HepG2 (cell line): Measurements from ENCODE around the gene WDR27. TPM values are rescaled to one million over a fixed set of nuclear protein-coding genes. Genes with fewer than 3 reads are reported as not detected.

Source experiments
- ATAC-seq: fragments of 200-7000 bp; cut with Tn5 transposase; 3 replicates; pipeline ENCODE4 v1.9.1; 2020; ENCODE audit warnings: mild to moderate bottlenecking, moderate library complexity
- BruUV-seq: library from RNA; stranded (reverse); fragments of 400-500 nt; replicated peaks from 2 replicates; lab custom pipeline; 2021; lab: Mats Ljungman, UMichigan
- CTCF ChIA-PET: fragments of 300-600 bp; formaldehyde crosslinking; extraction: SDS; loops from one replicate; lab custom pipeline; 2021; ENCODE audit warnings: low total read pairs, inconsistent platforms, low intra/inter-chr PET ratio; lab: Yijun Ruan, JAX
- POLR2A ChIA-PET: fragments of 350-600 bp; sonication (Branson Sonifier 250); formaldehyde crosslinking; loops from one replicate; lab custom pipeline; 2020; ENCODE audit warnings: antibody characterized with exemption, inconsistent platforms; lab: Yijun Ruan, JAX
- DNase-seq: peaks from one replicate; pipeline ENCODE4 v3.0.0-alpha.2; 2015; ENCODE audit warnings: low spot score
- FAIRE-seq: peaks from 3 replicates; lab custom pipeline; 2011; peaks lifted over from hg19 to GRCh38; lab: Jason Lieb, UNC
- H2AFZ ChIP-seq: one replicate; pipeline ENCODE4 v1.6.1; 2011; ENCODE audit warnings: low read length, inconsistent platforms
- H3K27ac ChIP-seq: fragments of 300-600 bp; 3 replicates; pipeline ENCODE4 v1.8.0; 2011; ENCODE audit warnings: mixed run types, mild to moderate bottlenecking, mixed read lengths, low read length, inconsistent platforms; ENCODE audit not compliant: insufficient read depth; ENCODE audit errors: extremely low read length
- H3K27me3 ChIP-seq, 2 experiments: fragments of 200-600 bp in 1 of 2; 2 replicates in 1 of 2; 3 replicates in 1 of 2; pipeline versions ENCODE4 v1.6.0 to v1.8.0; 2011; ENCODE audit warnings: low read length in 2 of 2, mild to moderate bottlenecking in 2 of 2, moderate library complexity in 2 of 2, inconsistent platforms in 1 of 2; ENCODE audit not compliant: insufficient read depth in 2 of 2, control insufficient read depth in 1 of 2
- H3K36me3 ChIP-seq, 2 experiments: fragments of 200-600 bp in 1 of 2; replicated peaks in 1 of 2; 2 replicates in 1 of 2; 3 replicates in 1 of 2; pipeline versions ENCODE4 v1.5.1 to v1.8.0; 2011; ENCODE audit warnings: low read length in 2 of 2, inconsistent platforms in 1 of 2; ENCODE audit not compliant: insufficient read depth in 2 of 2, control insufficient read depth in 1 of 2
- H3K4me1 ChIP-seq: 2 replicates; pipeline ENCODE4 v1.5.1; 2012; ENCODE audit warnings: low read length, inconsistent platforms; ENCODE audit not compliant: insufficient read depth
- H3K4me2 ChIP-seq: 2 replicates; pipeline ENCODE4 v1.6.0; 2011; ENCODE audit warnings: low read depth, low read length, inconsistent platforms
- H3K4me3 ChIP-seq, 3 experiments: fragments of 200-600 bp in 1 of 3; sonication (generic), shearing (Covaris generic) in 1 of 3; replicated peaks in 1 of 3; 2 replicates each; pipeline ENCODE4 v1.5.1; 2011 to 2016; ENCODE audit warnings: low read length in 3 of 3, inconsistent platforms in 2 of 3, low read depth in 2 of 3, mild to moderate bottlenecking in 2 of 3, control low read depth in 1 of 3, mixed read lengths in 1 of 3; ENCODE audit not compliant: insufficient read depth in 1 of 3
- H3K79me2 ChIP-seq: one replicate; pipeline ENCODE4 v1.6.1; 2011; ENCODE audit warnings: low read length, inconsistent platforms; ENCODE audit not compliant: insufficient read depth
- H3K9ac ChIP-seq: 2 replicates; pipeline ENCODE4 v1.6.0; 2011; ENCODE audit warnings: mild to moderate bottlenecking, low read depth, low read length, inconsistent platforms; ENCODE audit not compliant: insufficient read depth
- H3K9me3 ChIP-seq: 2 replicates; pipeline ENCODE4 v1.5.1; 2012; ENCODE audit warnings: mild to moderate bottlenecking, low read length
- H4K20me1 ChIP-seq: 2 replicates; pipeline ENCODE4 v1.6.0; 2011; ENCODE audit warnings: inconsistent platforms, mild to moderate bottlenecking, low read length, moderate library complexity; ENCODE audit not compliant: insufficient read depth
- NRL ChIP-seq: sonication (generic); formaldehyde crosslinking; IDR thresholded peaks from 2 replicates; pipeline ENCODE4 v1.5.0; 2020; ENCODE audit warnings: missing genetic modification reagents, mild to moderate bottlenecking, moderate library complexity, borderline replicate concordance
- SIN3A ChIP-seq: IDR thresholded peaks from 2 replicates; pipeline ENCODE4 v1.6.1; 2011; ENCODE audit warnings: low read depth, mild to moderate bottlenecking, control low read depth, low read length, borderline replicate concordance
- ZC3H4 ChIP-seq: sonication (generic); formaldehyde crosslinking; IDR thresholded peaks from 2 replicates; pipeline ENCODE4 v1.4.0; 2020; ENCODE audit warnings: missing genetic modification reagents, borderline replicate concordance
- ZNF205 ChIP-seq: IDR thresholded peaks from 2 replicates; pipeline ENCODE4 v1.6.1; 2018; ENCODE audit warnings: missing biosample characterization, missing genetic modification reagents
- ZNF574 ChIP-seq: sonication (generic); formaldehyde crosslinking; IDR thresholded peaks from 2 replicates; pipeline ENCODE4 v1.4.0; 2020; ENCODE audit warnings: missing genetic modification reagents
- WGBS: methylation state at CpG from one replicate; pipeline ENCODE4 v1.1.6; 2017; ENCODE audit warnings: low lambda C conversion rate; 5-methylcytosine and 5-hydroxymethylcytosine counted together
- in situ Hi-C: cut with HindIII; loops from 2 replicates; pipeline ENCODE4 v1.10.0; 2017; ENCODE audit warnings: low pct_unique_long_range_greater_than_20kb; ENCODE audit not compliant: extremely low pct_ligation_motif_present
- intact Hi-C: fragments of 100-400 bp; cut with micrococcal nuclease; formaldehyde crosslinking; loops from one replicate; pipeline ENCODE4 v1.10.0; 2022; ENCODE audit not compliant: unreplicated experiment
- polyA plus RNA-seq, 8 experiments: library from polyadenylated mRNA; depleted of rRNA in 3 of 8; stranded (reverse) in 7 of 8; unstranded in 1 of 8; fragments of >200 nt; fragmentation: Illumina TruSeq in 4 of 8; extraction: Trizol in 4 of 8; gene quantifications; 2 replicates each; pipeline versions ENCODE4 v1.2.1 to v1.2.3, GENCODE V29; 2011 to 2016; ENCODE audit warnings: low read depth in 4 of 8, missing spikeins in 1 of 8, mixed read lengths in 1 of 8; ENCODE audit not compliant: insufficient read depth in 1 of 8
- total RNA-seq, 5 experiments: library from RNA; depleted of rRNA; stranded (reverse); fragments of >200 nt; fragmentation: Illumina TruSeq; extraction: Trizol; gene quantifications; 2 replicates each; pipeline ENCODE4 v1.2.3, GENCODE V29; 2016; ENCODE audit warnings: low read depth in 1 of 5
- TF ChIP-seq, protein P1 (sequence below): sonication (generic); formaldehyde crosslinking; IDR thresholded peaks from 2 replicates; pipeline ENCODE4 v1.4.0; 2020; ENCODE audit warnings: missing genetic modification reagents
- TF ChIP-seq, protein P2 (sequence below): sonication (generic); formaldehyde crosslinking; IDR thresholded peaks from 2 replicates; pipeline ENCODE4 v1.4.0; 2020; ENCODE audit warnings: missing genetic modification reagents, borderline replicate concordance

WDR27 gene
- total and polyA plus RNA-seq, 2 of the 13 experiments (the other 11 are each of a cell fraction or from before 2014, with no cell fraction given), result 34.1 to 80.3 TPM

DNA sequence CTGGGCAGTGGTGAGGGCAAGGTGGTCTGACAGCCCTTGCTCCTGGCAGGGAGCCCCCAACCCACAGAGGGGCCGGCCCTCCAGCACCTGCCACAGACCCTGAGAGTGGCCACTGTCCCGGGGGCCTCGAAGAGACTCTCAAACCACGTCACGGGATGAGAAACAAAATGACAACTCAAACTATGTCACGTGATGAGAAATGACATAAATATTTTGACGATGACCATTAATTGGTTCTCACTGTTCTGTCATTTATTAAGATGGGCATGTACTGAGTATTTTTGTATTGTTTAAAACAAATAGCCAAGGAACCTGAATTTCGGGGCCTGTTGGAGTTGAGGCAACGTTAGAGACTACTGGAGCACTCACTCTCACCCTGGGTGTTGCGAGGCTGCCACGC lies 135.5 kb downstream of the WDR27 start:
- FAIRE-seq, result no peak
- POLR2A ChIA-PET, result no interaction called here
- 80% methylated on average over 11 of the region's 11 CpGs for WGBS

More for the DNA sequence above, 135.5 kb downstream of the WDR27 start:
- ATAC-seq, result no peak
- in situ Hi-C loops, result no loop called here
- Histone ChIP-seq H3K4me3 (no peak overlapping the region), H3K27me3 (no peaks in the 10 kb centered on the region), H3K4me1 (peaks cover 3% of the 10 kb centered on the region), H3K27ac (no peak overlapping the region), H4K20me1 (no peaks in the 10 kb centered on the region), H3K36me3 (peaks cover 0 to 6% of the 10 kb centered on the region in 2 experiments; a peak in 2 of 5 replicates), H3K79me2 (no peaks in the 10 kb centered on the region), H2AFZ (no peak overlapping the region), H3K4me2 (no peak overlapping the region), H3K9ac (no peak overlapping the region), H3K9me3 (no peaks in the 10 kb centered on the region)
- CTCF ChIA-PET, result no interaction called here
- no peak for DNase-seq
- BruUV-seq, result no TSS peak
- intact Hi-C loops, result no loop called here
- TF ChIP-seq, protein P1, sequence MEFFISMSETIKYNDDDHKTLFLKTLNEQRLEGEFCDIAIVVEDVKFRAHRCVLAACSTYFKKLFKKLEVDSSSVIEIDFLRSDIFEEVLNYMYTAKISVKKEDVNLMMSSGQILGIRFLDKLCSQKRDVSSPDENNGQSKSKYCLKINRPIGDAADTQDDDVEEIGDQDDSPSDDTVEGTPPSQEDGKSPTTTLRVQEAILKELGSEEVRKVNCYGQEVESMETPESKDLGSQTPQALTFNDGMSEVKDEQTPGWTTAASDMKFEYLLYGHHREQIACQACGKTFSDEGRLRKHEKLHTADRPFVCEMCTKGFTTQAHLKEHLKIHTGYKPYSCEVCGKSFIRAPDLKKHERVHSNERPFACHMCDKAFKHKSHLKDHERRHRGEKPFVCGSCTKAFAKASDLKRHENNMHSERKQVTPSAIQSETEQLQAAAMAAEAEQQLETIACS (CRISPR knock-in tag), result no peak
- TF ChIP-seq ZNF574 (CRISPR knock-in tag) (no peak), NRL (CRISPR knock-in tag) (no peak), ZNF205 (no peak), ZC3H4 (CRISPR knock-in tag) (no peak), SIN3A (no peak)
- TF ChIP-seq, protein P2, sequence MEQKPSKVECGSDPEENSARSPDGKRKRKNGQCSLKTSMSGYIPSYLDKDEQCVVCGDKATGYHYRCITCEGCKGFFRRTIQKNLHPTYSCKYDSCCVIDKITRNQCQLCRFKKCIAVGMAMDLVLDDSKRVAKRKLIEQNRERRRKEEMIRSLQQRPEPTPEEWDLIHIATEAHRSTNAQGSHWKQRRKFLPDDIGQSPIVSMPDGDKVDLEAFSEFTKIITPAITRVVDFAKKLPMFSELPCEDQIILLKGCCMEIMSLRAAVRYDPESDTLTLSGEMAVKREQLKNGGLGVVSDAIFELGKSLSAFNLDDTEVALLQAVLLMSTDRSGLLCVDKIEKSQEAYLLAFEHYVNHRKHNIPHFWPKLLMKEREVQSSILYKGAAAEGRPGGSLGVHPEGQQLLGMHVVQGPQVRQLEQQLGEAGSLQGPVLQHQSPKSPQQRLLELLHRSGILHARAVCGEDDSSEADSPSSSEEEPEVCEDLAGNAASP, result no peak
